GM18873 (cell line): ENCODE data around the gene ERBB4.
"Not testable (repeated sequence)": the region's sequence is repeated elsewhere in the genome, so short reads cannot be mapped to it uniquely, and the experiment has no call there.

Experiments used
- ATAC-seq: cut with Tn5 transposase; IDR thresholded peaks from one replicate; pipeline ENCODE4 v1.9.1; 2021; ENCODE audit warnings: mild to moderate bottlenecking, moderate library complexity, moderate number of reproducible peaks; ENCODE audit not compliant: unreplicated experiment, low FRiP score

Gene ERBB4

GRCh38 chr2:211673133-211673905 is 865.3 kb downstream of the ERBB4 start:
- ATAC-seq: no peak

- ATAC-seq: no peak
Observed at GRCh38 chr2:211671977-211672376, 866.6 kb downstream of the ERBB4 start.

GRCh38 chr2:211665299-211665698 is 873.3 kb downstream of the ERBB4 start:
- ATAC-seq: no peak

DNA sequence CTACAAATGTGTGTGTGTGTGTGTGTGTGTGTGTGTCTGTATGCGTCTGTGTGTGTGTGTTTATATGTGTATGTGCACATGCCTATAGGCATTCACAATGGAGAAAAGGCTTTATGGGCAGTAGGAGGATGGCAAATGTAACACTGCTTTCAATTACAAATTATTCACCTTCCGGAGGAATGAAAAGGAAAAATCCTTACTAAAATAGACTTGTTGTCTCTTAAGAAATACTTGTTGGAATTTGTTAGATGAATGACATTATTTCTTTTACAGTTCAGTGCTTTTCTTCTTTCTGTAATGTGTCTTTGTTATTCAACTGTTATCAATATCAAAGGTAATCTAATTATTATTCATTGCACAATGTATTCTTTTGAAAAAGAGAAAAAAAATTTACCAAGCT is 874.3 kb downstream of the ERBB4 start:
- no peak for ATAC-seq

DNA sequence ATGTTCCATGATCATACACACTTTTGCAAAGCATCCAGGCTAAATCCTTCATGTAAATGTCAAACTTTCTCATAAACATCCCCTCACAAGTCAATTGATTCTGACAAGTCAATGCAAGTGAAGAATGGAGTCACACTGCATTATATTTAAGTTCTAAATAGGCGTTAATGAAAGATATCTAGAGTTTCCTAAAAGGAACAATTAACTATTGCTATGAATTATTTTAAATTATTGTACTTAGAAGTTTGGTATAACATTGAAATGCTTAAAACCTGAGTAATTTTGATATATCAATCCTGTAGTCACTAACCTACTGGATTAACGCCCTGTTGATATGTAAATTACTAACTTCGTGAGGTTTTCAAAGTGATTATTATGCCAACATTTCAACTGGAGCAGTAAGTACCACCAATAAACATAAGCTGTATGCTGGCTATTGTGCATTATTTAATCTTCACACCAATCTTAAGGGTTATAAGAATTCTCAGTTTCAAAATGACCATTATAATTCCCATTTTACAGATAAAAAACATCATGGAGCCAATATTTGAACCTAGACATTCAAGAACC is 884.3 kb downstream of the ERBB4 start:
- ATAC-seq: no peak

- no peak for ATAC-seq
Observed at GRCh38 chr2:211652327-211652726, 886.3 kb downstream of the ERBB4 start.

GRCh38 chr2:211649331-211649730 is 889.3 kb downstream of the ERBB4 start:
- no peak for ATAC-seq

GRCh38 chr2:211631503-211631902 is 907.1 kb downstream of the ERBB4 start:
- ATAC-seq: no peak

- no peak for ATAC-seq
Observed at GRCh38 chr2:211623096-211623495, 915.5 kb downstream of the ERBB4 start.

GRCh38 chr2:211620986-211621385 is 917.6 kb downstream of the ERBB4 start:
- no peak for ATAC-seq

GRCh38 chr2:211617803-211618202 is 920.8 kb downstream of the ERBB4 start:
- ATAC-seq: no peak

DNA sequence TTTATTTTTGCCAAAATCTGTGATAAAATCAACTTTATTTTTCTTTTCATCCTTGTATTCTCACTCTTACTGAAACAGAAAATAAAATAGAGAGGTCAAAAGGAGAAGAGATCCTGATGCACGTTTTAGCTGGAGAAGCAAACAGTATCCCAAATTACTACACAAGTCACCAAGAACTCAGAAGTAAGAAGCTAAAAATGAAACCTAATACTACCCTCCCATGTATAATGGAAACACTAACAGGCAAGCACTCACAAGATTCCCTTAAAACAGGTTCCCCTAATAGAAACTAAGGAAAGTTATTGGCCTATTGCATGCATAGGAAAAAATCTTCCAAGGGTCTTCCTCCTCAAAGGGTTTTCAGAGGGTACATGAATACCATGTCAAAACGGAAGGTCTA is 927.0 kb downstream of the ERBB4 start:
- no peak for ATAC-seq

DNA sequence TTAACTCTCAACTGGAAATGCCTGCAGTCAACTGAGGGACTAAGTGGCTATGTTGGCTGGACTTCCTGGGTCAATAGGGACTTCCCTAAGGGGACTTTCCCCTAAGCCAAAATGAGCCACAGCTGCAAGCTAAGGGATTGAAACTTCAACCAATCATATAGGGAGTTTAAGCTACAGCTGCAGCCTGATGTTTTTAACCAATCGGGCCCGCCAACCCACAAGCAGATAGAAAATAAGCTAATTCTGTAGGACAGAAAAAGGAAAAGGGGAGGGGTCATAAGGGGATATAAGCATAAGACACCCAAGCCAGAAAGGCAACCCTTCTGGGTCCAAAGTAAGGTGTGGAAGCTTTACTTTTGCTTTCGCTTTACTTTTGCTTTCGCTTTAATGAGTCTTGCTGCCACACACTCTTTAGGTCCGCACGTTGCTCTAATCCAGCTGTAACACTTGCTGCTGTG is 927.5 kb downstream of the ERBB4 start:
- ATAC-seq: no peak

- ATAC-seq: no peak
Observed at GRCh38 chr2:211609127-211609526, 929.5 kb downstream of the ERBB4 start.

- ATAC-seq: no peak
Observed at GRCh38 chr2:211599146-211599545, 939.5 kb downstream of the ERBB4 start.

DNA sequence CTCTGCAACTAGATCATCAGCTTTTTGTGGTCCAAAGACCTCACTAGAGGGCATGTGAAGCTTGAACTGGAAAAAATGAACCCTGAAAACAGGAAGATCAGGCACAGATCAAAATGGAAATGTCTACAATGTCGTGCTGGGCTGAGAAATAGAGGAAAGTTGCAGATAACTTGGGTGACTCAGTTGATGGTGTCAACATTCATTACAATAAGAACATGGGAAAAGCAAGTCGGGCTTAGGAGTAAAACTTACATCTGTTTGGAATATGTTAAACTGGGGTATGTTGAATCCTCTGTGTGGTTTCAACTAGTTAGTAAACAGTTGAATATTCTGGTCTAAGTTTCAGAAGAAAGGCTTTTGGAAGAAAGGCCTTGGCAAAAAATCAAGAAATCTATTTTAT is 940.4 kb downstream of the ERBB4 start:
- ATAC-seq: no peak

DNA sequence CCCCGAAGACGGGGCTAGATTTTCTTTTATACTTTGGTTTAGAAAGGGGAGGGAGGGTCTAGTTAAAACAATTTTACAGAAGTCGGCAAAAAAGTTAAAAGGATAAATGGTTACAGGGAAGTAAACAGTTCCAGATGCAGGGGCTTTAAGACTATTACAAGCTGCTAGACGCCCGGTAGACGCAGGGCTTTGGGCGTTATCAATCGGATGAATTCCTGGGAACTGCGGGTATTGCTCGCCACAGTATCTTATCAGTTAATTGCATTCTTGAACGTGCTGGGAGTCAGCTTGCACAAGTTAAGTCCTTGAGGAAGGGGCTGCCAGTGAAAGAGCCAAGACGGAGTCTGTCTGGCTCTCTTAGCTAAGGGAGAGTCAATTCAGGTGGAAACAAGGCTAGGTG is 946.6 kb downstream of the ERBB4 start:
- ATAC-seq: not testable (repeated sequence)

- ATAC-seq: no peak
Observed at GRCh38 chr2:211591426-211591825, 947.2 kb downstream of the ERBB4 start.

DNA sequence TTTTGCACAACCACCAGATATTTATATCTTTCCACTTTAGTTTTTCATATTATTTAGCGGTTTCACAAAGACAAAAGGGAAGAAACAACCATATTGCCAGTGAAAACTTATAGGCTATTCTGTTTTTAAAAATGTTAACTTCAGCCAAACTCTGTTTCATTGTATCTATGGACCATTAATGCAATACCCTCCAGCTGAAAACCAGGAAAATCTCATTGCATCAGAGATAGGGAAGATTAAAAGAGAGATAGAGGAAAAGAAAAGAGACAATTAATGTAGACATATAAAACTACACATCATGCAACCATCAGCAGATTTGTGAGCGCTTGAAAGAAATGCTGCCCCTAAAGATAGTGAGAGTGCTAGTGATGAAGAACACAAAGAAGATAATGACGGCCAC is 970.2 kb downstream of the ERBB4 start:
- no peak for ATAC-seq

- ATAC-seq: no peak
Observed at GRCh38 chr2:211564441-211564840, 974.2 kb downstream of the ERBB4 start.

DNA sequence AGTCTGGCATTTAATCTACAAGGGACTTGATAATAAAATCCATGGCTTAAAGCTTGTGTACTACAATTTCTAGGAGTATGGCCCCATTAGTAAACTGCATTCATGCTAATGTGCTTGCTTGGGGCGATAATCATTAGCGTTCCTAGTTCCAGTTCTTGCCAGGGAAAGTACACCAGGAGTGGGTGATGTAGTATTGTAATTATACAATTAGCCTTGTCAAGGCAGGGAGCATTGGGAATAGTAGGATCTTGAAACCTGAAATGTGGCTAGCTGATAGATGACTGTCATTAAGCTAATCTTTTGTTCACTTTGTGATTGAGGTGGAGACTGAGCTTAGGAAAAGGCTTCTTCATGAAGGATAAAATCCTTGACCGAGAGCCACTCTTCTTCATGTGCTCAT is 993.0 kb downstream of the ERBB4 start:
- ATAC-seq: no peak

GRCh38 chr2:211534632-211535031 is 1004.0 kb downstream of the ERBB4 start:
- no peak for ATAC-seq
